DOHH2 (cell line): Measurements from ENCODE around the gene C16orf54.
A peak's percentile ranks its signal among the peaks of the same experiment; 100 is the strongest.
"Not testable (repeated sequence)": the region's sequence is repeated elsewhere in the genome, so short reads cannot be mapped to it uniquely, and the experiment has no call there.

Source experiments
- H3F3A ChIP-seq: fragments of 200-600 bp; sonication (generic), shearing (Covaris generic); 2 replicates; pipeline ENCODE4 v1.6.0; 2016; ENCODE audit warnings: antibody characterized with exemption, mild to moderate bottlenecking; ENCODE audit not compliant: control insufficient read depth, insufficient read depth
- H3K27ac ChIP-seq: fragments of 200-600 bp; sonication (generic); 2 replicates; pipeline ENCODE4 v1.5.1; 2014; ENCODE audit warnings: low read depth, mild to moderate bottlenecking, low read length, moderate library complexity
- H3K27me3 ChIP-seq: fragments of 200-600 bp; sonication (generic); 2 replicates; pipeline ENCODE4 v1.6.1; 2014; ENCODE audit warnings: mild to moderate bottlenecking, low read length, mixed read lengths; ENCODE audit not compliant: control insufficient read depth
- H3K36me3 ChIP-seq: fragments of 200-600 bp; sonication (generic); 2 replicates; pipeline ENCODE4 v1.6.1; 2014; ENCODE audit warnings: mild to moderate bottlenecking, low read length, moderate library complexity, mixed read lengths; ENCODE audit not compliant: control insufficient read depth
- H3K4me1 ChIP-seq: fragments of 200-600 bp; sonication (generic); 2 replicates; pipeline ENCODE4 v1.6.1; 2014; ENCODE audit warnings: mild to moderate bottlenecking, low read length, mixed read lengths; ENCODE audit not compliant: control insufficient read depth
- H3K4me2 ChIP-seq: fragments of 200-600 bp; sonication (generic); 2 replicates; pipeline ENCODE4 v1.6.0; 2014; ENCODE audit warnings: mild to moderate bottlenecking, low read length, moderate library complexity
- H3K4me3 ChIP-seq: fragments of 200-600 bp; sonication (generic); 2 replicates; pipeline ENCODE4 v1.5.1; 2014; ENCODE audit warnings: mild to moderate bottlenecking, low read length, mixed read lengths
- H3K79me2 ChIP-seq: fragments of 200-600 bp; sonication (generic); 2 replicates; pipeline ENCODE4 v1.6.1; 2014; ENCODE audit warnings: mild to moderate bottlenecking, low read length, mixed read lengths; ENCODE audit not compliant: control insufficient read depth
- H3K9me2 ChIP-seq: fragments of 200-600 bp; sonication (generic); replicated peaks from 2 replicates; pipeline ENCODE4 v1.6.1; 2014; ENCODE audit warnings: mild to moderate bottlenecking, low read length, mixed read lengths; ENCODE audit not compliant: control insufficient read depth
- H3K9me3 ChIP-seq: fragments of 200-600 bp; sonication (generic); 2 replicates; pipeline ENCODE4 v1.6.1; 2014; ENCODE audit warnings: antibody characterized with exemption, low read length, mixed read lengths; ENCODE audit not compliant: control insufficient read depth, insufficient read depth
- H4K20me1 ChIP-seq: fragments of 200-600 bp; sonication (generic); 2 replicates; pipeline ENCODE4 v1.6.0; 2014; ENCODE audit warnings: low read depth, mild to moderate bottlenecking, antibody characterized with exemption, low read length, moderate library complexity; ENCODE audit not compliant: control insufficient read depth, insufficient read depth
- CTCF ChIP-seq: fragments of 200-600 bp; sonication (generic); IDR thresholded peaks from one replicate; pipeline ENCODE4 v1.5.1; 2014; ENCODE audit warnings: antibody characterized with exemption, mild to moderate bottlenecking, low read depth, low read length; ENCODE audit not compliant: poor library complexity, severe bottlenecking
- EZH2phosphoT487 ChIP-seq: fragments of 200-600 bp; sonication (generic); IDR thresholded peaks from 2 replicates; pipeline ENCODE4 v1.6.1; 2017; ENCODE audit warnings: borderline replicate concordance, mild to moderate bottlenecking, antibody characterized with exemption, low read length, moderate library complexity, mixed read lengths

Gene C16orf54

GRCh38 chr16:29742683-29743275, 3.0 kb downstream of the C16orf54 start:
- Histone ChIP-seq H3K4me3 (no peak overlapping the region), H3K4me2 (no peak overlapping the region), H3K4me1 (peaks cover 55% of the 10 kb centered on the region), H3K9me2 (no peaks in the 10 kb centered on the region), H3K79me2 (peaks cover 19% of the 10 kb centered on the region), H3F3A (peaks cover 6% of the 10 kb centered on the region; the same call in 1 of the 2 replicates), H3K9me3 (no peaks in the 10 kb centered on the region), H3K36me3 (peaks cover 14% of the 10 kb centered on the region; the same call in 1 of the 2 replicates), H3K27me3 (no peaks in the 10 kb centered on the region), H3K27ac (no peak overlapping the region), H4K20me1 (no peaks in the 10 kb centered on the region)
- TF ChIP-seq CTCF (no peak), EZH2phosphoT487 (no peak)

- Histone ChIP-seq H3K79me2 (peaks cover 17% of the 10 kb centered on the region), H3K36me3 (peaks cover 14% of the 10 kb centered on the region; the same call in 1 of the 2 replicates), H3K4me1 (peaks cover 42% of the 10 kb centered on the region)
- not testable (repeated sequence) for H3F3A ChIP-seq, H4K20me1 ChIP-seq, H3K27me3 ChIP-seq, H3K4me3 ChIP-seq, H3K4me2 ChIP-seq, H3K27ac ChIP-seq, H3K9me3 ChIP-seq, H3K9me2 ChIP-seq
Observed at GRCh38 chr16:29740630-29741015, 5.2 kb downstream of the C16orf54 start.

GRCh38 chr16:29739927-29740629, 5.7 kb downstream of the C16orf54 start:
- H3K9me2 ChIP-seq, H3F3A ChIP-seq, H3K9me3 ChIP-seq, H4K20me1 ChIP-seq, H3K4me2 ChIP-seq, H3K27ac ChIP-seq, H3K4me3 ChIP-seq, H3K27me3 ChIP-seq: not testable (repeated sequence)
- Histone ChIP-seq H3K79me2 (peaks cover 11% of the 10 kb centered on the region), H3K4me1 (peaks cover 36% of the 10 kb centered on the region), H3K36me3 (peaks cover 14% of the 10 kb centered on the region; the same call in 1 of the 2 replicates)

GRCh38 chr16:29738514-29738913, 7.3 kb downstream of the C16orf54 start:
- H3F3A ChIP-seq, result peaks cover 6% of the 10 kb centered on the region; the same call in 1 of the 2 replicates
- H3K27ac ChIP-seq, result peak overlapping the region; percentile 20
- H4K20me1 ChIP-seq, result no peaks in the 10 kb centered on the region
- no peaks in the 10 kb centered on the region for H3K9me3 ChIP-seq
- peaks cover 3% of the 10 kb centered on the region; the same call in 1 of the 2 replicates for H3K36me3 ChIP-seq
- no peak for TF ChIP-seq EZH2phosphoT487
- no peak for TF ChIP-seq CTCF
- H3K4me3 ChIP-seq, result 0 out of 2 replicates have a peak overlapping the region, but pooled peaks have one; percentile 6
- no peaks in the 10 kb centered on the region for H3K9me2 ChIP-seq
- H3K27me3 ChIP-seq, result no peaks in the 10 kb centered on the region
- no peaks in the 10 kb centered on the region for H3K79me2 ChIP-seq
- H3K4me1 ChIP-seq, result peaks cover 33% of the 10 kb centered on the region
- H3K4me2 ChIP-seq, result peak overlapping the region; percentile 36
